RWPE1 (cell line): Measurements from ENCODE around the gene INTS1.
A peak's percentile ranks its signal among the peaks of the same experiment; 100 is the strongest.
"Not testable (repeated sequence)": the region's sequence is repeated elsewhere in the genome, so short reads cannot be mapped to it uniquely, and the experiment has no call there.

Experiments used
- CTCF ChIA-PET: fragments of 350-600 bp; sonication (Branson Sonifier 250); formaldehyde crosslinking; extraction: SDS; loops from one replicate; lab custom pipeline; 2021; lab: Yijun Ruan, JAX
- POLR2A ChIA-PET: fragments of 400-600 bp; formaldehyde crosslinking; extraction: SDS; loops from one replicate; lab custom pipeline; 2020; ENCODE audit warnings: antibody characterized with exemption; ENCODE audit not compliant: low non-redundant PET; lab: Yijun Ruan, JAX
- DNase-seq: peaks from one replicate; pipeline ENCODE4 v3.0.0; 2012; ENCODE audit warnings: low spot score
- H3K27ac ChIP-seq: fragments of 450-650 bp; 2 replicates; pipeline ENCODE4 v1.5.1; 2017
- CTCF ChIP-seq: fragments of 450-650 bp; conservative IDR thresholded peaks from 2 replicates; pipeline ENCODE4 v1.5.1; 2017; ENCODE audit warnings: low read depth, mild to moderate bottlenecking

Gene INTS1

GRCh38 chr7:1516586-1517251, 12.5 kb upstream of the INTS1 start:
- ChIA-PET CTCF (no interaction called here), POLR2A (no interaction called here)
- no peak for TF ChIP-seq CTCF
- DNase-seq = no peak
- H3K27ac ChIP-seq = no peak overlapping the region

- DNase-seq, POLR2A ChIA-PET, CTCF ChIA-PET: not testable (repeated sequence)
- peak overlapping the region; percentile 71; the same call in 1 of the 2 replicates for H3K27ac ChIP-seq
These were observed 11.3 kb upstream of the INTS1 start for GRCh38 chr7:1515509-1515967.

GRCh38 chr7:1514995-1515401, 10.8 kb upstream of the INTS1 start:
- DNase-seq = no peak
- H3K27ac ChIP-seq = peak overlapping the region; percentile 71
- ChIA-PET CTCF (interaction anchor here (0.6 kb wide), 1 partner anchor 37 kb away, joined by 4 read pairs; no protein-coding TSS in a partner anchor), POLR2A (interaction anchor here (0.5 kb wide), 1 partner anchor 26 kb away, joined by 3 read pairs; no protein-coding TSS in a partner anchor)
- TF ChIP-seq CTCF = no peak

- peak overlapping the region; percentile 71 for H3K27ac ChIP-seq
- ChIA-PET POLR2A (no interaction called here), CTCF (interaction anchor here (0.7 kb wide), 1 partner anchor 13 kb away, joined by 4 read pairs; no protein-coding TSS in a partner anchor)
- no peak for DNase-seq
- TF ChIP-seq CTCF = no peak
These were observed 10.2 kb upstream of the INTS1 start for GRCh38 chr7:1514407-1514806.

GRCh38 chr7:1513657-1514095, 9.5 kb upstream of the INTS1 start:
- TF ChIP-seq CTCF = no peak
- peak overlapping the region; percentile 71 for H3K27ac ChIP-seq
- DNase-seq = no peak
- CTCF ChIA-PET = interaction anchor here (0.6 to 0.7 kb wide), 2 partner anchors 14 to 1007 kb away, joined by 3 to 4 read pairs; no protein-coding TSS in a partner anchor
- POLR2A ChIA-PET = no interaction called here

- H3K27ac ChIP-seq = peak overlapping the region; percentile 71
- no peak for TF ChIP-seq CTCF
- CTCF ChIA-PET = interaction anchor here (0.6 kb wide), 1 partner anchor 1007 kb away, joined by 3 read pairs; no protein-coding TSS in a partner anchor
- peak; percentile 90 for DNase-seq
- POLR2A ChIA-PET = no interaction called here
These were observed 8.8 kb upstream of the INTS1 start for GRCh38 chr7:1512781-1513656.
